ENCODE data around the gene CDH20. TPM values are rescaled to one million over a fixed set of nuclear protein-coding genes. Genes with fewer than 3 reads are reported as not detected.

CDH20 gene
- total RNA-seq, 4 donors from 2014 or later, result 0.14 TPM; not detected in 3

DNA sequence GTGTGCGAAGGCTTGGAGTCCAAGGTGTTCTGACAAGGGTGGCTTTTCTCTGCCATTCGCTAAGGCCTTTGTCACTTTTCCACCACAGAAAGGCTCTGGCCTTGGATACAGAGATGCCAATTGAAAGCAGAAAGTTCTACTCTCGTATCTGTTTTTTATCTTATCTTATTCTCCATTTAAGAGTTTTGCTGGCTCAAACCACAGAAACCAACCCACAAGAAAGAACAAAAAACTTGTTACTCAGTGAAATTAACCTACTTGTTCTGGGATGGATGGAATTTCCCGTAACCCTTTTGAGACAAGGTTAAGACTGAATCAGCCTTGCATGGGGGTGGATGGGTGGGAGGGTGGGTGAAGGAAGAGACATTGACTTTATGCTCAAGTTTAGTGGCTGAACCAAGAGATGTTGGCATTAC is 221.7 kb downstream of the CDH20 start:
- 78 to 81% methylated on average over 4 of the region's 4 CpGs for WGBS, 2 donors (ENCODE audit: low coverage in 1 of 2)
- TF ChIP-seq POLR2A (IDR thresholded peaks at IDR 0.05) (no peak), POLR2AphosphoS5 (IDR thresholded peaks at IDR 0.05) (no peak), CTCF (IDR thresholded peaks at IDR 0.05) (no peak), EP300 (IDR thresholded peaks at IDR 0.05; ENCODE audit: low read depth) (no peak)
- in situ Hi-C loops (cut with MboI; ENCODE audit: low pct_ligation_motif_present in 1 of 4, low pct_unique_long_range_greater_than_20kb in 1 of 4, low sequenced_read_pairs in 3 of 4), result loop anchor here in 1 of 4 donors (10.0 kb wide), 1 partner anchor 580 kb away; no protein-coding TSS in a partner anchor
- no peaks in the 10 kb centered on the region for H3K36me3 ChIP-seq
- DNase-seq, result no peak
- H3K4me3 ChIP-seq, result no peak overlapping the region
- no peaks in the 10 kb centered on the region for H3K9me3 ChIP-seq
- intact Hi-C loops (cut with DNase I; ENCODE audit: low total_unique reads), result no loop called here
- H3K27me3 ChIP-seq, result no peaks in the 10 kb centered on the region
- H3K4me1 ChIP-seq, result no peaks in the 10 kb centered on the region
- H3K27ac ChIP-seq, result no peak overlapping the region

DNA sequence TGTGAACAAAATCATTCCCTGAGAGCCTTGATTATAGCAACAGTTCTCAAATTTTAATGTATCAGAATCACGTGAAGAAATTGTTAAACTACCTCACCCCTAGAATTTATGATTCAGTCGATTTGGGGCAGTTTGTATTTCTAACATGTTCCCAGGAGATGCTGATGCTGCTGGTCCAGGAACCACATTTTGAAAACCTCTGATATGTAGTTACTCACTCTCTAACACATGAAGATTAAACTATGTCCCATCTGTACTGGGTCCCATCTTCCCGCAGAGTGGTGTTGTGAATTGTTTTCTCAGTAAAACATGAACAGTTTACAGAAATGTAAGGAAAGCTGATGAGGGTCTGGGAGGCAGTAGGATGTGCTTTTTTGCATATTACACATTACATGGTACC is 223.1 kb downstream of the CDH20 start:
- TF ChIP-seq CTCF (IDR thresholded peaks at IDR 0.05), result no peak
- TF ChIP-seq EP300 (IDR thresholded peaks at IDR 0.05; ENCODE audit: low read depth), result no peak
- TF ChIP-seq POLR2A (IDR thresholded peaks at IDR 0.05), result no peak
- no peak for TF ChIP-seq POLR2AphosphoS5 (IDR thresholded peaks at IDR 0.05)
- in situ Hi-C loops (cut with MboI; ENCODE audit: low pct_ligation_motif_present in 1 of 4, low pct_unique_long_range_greater_than_20kb in 1 of 4, low sequenced_read_pairs in 3 of 4) (loop anchor here in 1 of 4 donors (10.0 kb wide), 1 partner anchor 578 kb away; no protein-coding TSS in a partner anchor), intact Hi-C loops (cut with DNase I; ENCODE audit: low total_unique reads) (no loop called here)
- no peak overlapping the region for H3K27ac ChIP-seq
- H3K27me3 ChIP-seq, result no peaks in the 10 kb centered on the region
- no peaks in the 10 kb centered on the region for H3K36me3 ChIP-seq
- H3K4me3 ChIP-seq, result no peak overlapping the region
- no peak for DNase-seq
- no peaks in the 10 kb centered on the region for H3K4me1 ChIP-seq
- 72 to 78% methylated on average over 3 of the region's 3 CpGs for WGBS, 2 donors (ENCODE audit: low coverage in 1 of 2)
- no peaks in the 10 kb centered on the region for H3K9me3 ChIP-seq

DNA sequence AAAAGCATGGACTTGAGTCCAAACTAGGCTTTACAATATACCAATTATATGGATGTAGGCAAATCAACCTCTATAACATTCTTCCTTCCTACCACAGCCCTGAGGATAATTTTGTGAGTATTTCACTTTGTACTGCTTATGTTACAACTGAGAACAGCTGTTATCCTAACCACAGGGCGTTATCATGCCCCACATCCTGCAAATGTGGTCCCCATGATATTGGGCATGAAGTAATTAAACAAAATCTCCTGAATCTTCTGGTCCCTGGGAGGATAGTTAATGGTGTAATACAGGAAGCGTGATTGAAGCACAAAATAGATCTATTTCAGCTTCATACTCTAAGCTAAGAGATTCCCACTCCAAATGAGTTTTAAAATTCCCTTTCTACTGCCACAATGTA is 223.6 kb downstream of the CDH20 start:
- intact Hi-C loops (cut with DNase I; ENCODE audit: low total_unique reads) (no loop called here), in situ Hi-C loops (cut with MboI; ENCODE audit: low pct_ligation_motif_present in 1 of 4, low pct_unique_long_range_greater_than_20kb in 1 of 4, low sequenced_read_pairs in 3 of 4) (loop anchor here in 1 of 4 donors (10.0 kb wide), 1 partner anchor 578 kb away; no protein-coding TSS in a partner anchor)
- TF ChIP-seq CTCF (IDR thresholded peaks at IDR 0.05) (no peak), POLR2A (IDR thresholded peaks at IDR 0.05) (no peak), EP300 (IDR thresholded peaks at IDR 0.05; ENCODE audit: low read depth) (no peak), POLR2AphosphoS5 (IDR thresholded peaks at IDR 0.05) (no peak)
- Histone ChIP-seq H3K4me3 (no peak overlapping the region), H3K4me1 (no peaks in the 10 kb centered on the region), H3K36me3 (no peaks in the 10 kb centered on the region), H3K9me3 (no peaks in the 10 kb centered on the region), H3K27me3 (no peaks in the 10 kb centered on the region), H3K27ac (no peak overlapping the region)
- WGBS, 2 donors (ENCODE audit: low coverage in 1 of 2), result 50 to 51% methylated on average over 2 of the region's 2 CpGs
- no peak for DNase-seq

DNA sequence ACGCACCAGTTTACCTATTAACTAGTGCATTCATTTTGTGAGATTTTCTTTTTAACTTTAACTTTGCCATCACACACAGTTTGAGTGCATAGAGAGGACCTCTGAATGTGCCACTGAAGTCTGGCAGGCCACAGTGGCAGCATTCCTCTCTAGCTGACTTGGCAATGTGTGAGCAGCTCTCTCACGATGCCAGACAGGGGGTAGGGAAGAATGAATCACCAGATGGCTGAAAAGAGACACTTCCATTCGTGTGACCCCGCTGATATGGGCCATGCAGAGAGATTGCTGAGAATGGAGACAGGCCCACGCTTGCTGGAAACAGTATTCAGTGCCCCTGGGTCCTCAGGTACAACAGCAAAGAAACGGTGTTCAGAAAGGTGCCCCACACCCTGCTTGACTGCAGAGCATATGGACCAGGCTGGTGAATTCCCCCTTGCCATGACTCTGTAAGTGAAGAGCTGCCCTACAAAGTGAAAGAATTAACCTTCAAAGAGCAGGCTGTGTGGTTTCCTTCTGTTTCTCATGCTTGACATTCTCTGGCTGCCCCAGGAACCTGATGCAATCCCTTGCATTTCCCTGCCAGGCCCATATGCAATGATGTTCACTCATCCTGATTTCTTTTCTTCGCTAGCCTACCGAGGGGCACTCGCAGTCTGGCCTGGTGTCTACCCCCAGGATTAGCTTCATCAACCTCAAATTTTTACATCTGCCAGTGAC is 236.1 kb downstream of the CDH20 start:
- TF ChIP-seq CTCF (IDR thresholded peaks at IDR 0.05) (no peak), EP300 (IDR thresholded peaks at IDR 0.05; ENCODE audit: low read depth) (no peak), POLR2A (IDR thresholded peaks at IDR 0.05) (no peak), POLR2AphosphoS5 (IDR thresholded peaks at IDR 0.05) (no peak)
- in situ Hi-C loops (cut with MboI; ENCODE audit: low pct_ligation_motif_present in 1 of 4, low pct_unique_long_range_greater_than_20kb in 1 of 4, low sequenced_read_pairs in 3 of 4) (no loop called here), intact Hi-C loops (cut with DNase I; ENCODE audit: low total_unique reads) (no loop called here)
- H3K27ac ChIP-seq, result no peak overlapping the region
- H3K4me1 ChIP-seq, result no peaks in the 10 kb centered on the region
- H3K9me3 ChIP-seq, result peaks cover 0 to 5% of the 10 kb centered on the region in 2 donors
- DNase-seq, result no peak
- H3K4me3 ChIP-seq, result no peak overlapping the region
- H3K27me3 ChIP-seq, result no peaks in the 10 kb centered on the region
- H3K36me3 ChIP-seq, result no peaks in the 10 kb centered on the region
- 80 to 100% methylated on average over 3 to 9 of the region's 9 CpGs for WGBS, 2 donors (ENCODE audit: low coverage in 1 of 2)

All from transverse colon (tissue), 4 donors.